ENCODE data around the gene IL11. TPM values are rescaled to one million over a fixed set of nuclear protein-coding genes. Genes with fewer than 3 reads are reported as not detected.

Gene IL11
- total and polyA plus RNA-seq, 2 experiments from 2014 or later: 6.7 to 28.7 TPM

- Histone ChIP-seq H3K9me3 (ENCODE audit: low read depth) (no peaks in the 10 kb centered on the region), H3F3A (ENCODE audit: insufficient read depth) (peaks cover 8% of the 10 kb centered on the region; the same call in 1 of the 2 replicates), H3K27me3 (replicated peaks; ENCODE audit: insufficient read depth) (no peaks in the 10 kb centered on the region), H2AFZ (no peak overlapping the region), H3K4me2 (ENCODE audit: unreplicated experiment) (no peak overlapping the region), H3K9ac (no peak overlapping the region), H3K36me3 (ENCODE audit: low read depth) (no peaks in the 10 kb centered on the region), H4K20me1 (ENCODE audit: insufficient read depth) (no peaks in the 10 kb centered on the region), H3K79me2 (ENCODE audit: insufficient read depth) (no peaks in the 10 kb centered on the region), H3K4me3 (no peak overlapping the region), H3K27ac (no peak overlapping the region), H3K4me1 (ENCODE audit: insufficient read depth) (peaks cover 14% of the 10 kb centered on the region), H3K9me2 (ENCODE audit: insufficient read depth) (no peaks in the 10 kb centered on the region)
- in situ Hi-C loops (cut with MboI): no loop called here
- WGBS, 2 experiments (ENCODE audit: low coverage in 1 of 2, low lambda C conversion rate in 2 of 2, missing lambda C conversion rate in 2 of 2): 87 to 89% methylated on average over 6 of the region's 6 CpGs
- TF ChIP-seq EZH2 (IDR thresholded peaks at IDR 0.05; ENCODE audit: insufficient read depth, poor library complexity, severe bottlenecking) (no peak), EZH2phosphoT487 (IDR thresholded peaks at IDR 0.05; ENCODE audit: insufficient read depth, low read depth) (no peak)
- no peak for DNase-seq
These were observed 45.6 kb downstream of the IL11 start for GRCh38 chr19:55324662-55325061.

GRCh38 chr19:55322204-55322885, 47.9 kb downstream of the IL11 start:
- in situ Hi-C loops (cut with MboI): no loop called here
- Histone ChIP-seq H3K36me3 (ENCODE audit: low read depth) (no peaks in the 10 kb centered on the region), H3K79me2 (ENCODE audit: insufficient read depth) (no peaks in the 10 kb centered on the region), H3K4me3 (no peak overlapping the region), H3K9ac (no peak overlapping the region), H3K4me1 (ENCODE audit: insufficient read depth) (peaks cover 2% of the 10 kb centered on the region), H3F3A (ENCODE audit: insufficient read depth) (no peaks in the 10 kb centered on the region), H3K27ac (no peak overlapping the region), H3K27me3 (replicated peaks; ENCODE audit: insufficient read depth) (no peaks in the 10 kb centered on the region), H3K4me2 (ENCODE audit: unreplicated experiment) (no peak overlapping the region), H2AFZ (no peak overlapping the region), H4K20me1 (ENCODE audit: insufficient read depth) (no peaks in the 10 kb centered on the region), H3K9me2 (ENCODE audit: insufficient read depth) (no peaks in the 10 kb centered on the region), H3K9me3 (ENCODE audit: low read depth) (no peaks in the 10 kb centered on the region)
- WGBS, 2 experiments (ENCODE audit: low coverage in 1 of 2, low lambda C conversion rate in 2 of 2, missing lambda C conversion rate in 2 of 2): 39 to 41% methylated on average over 11 to 12 of the region's 12 CpGs
- TF ChIP-seq EZH2phosphoT487 (IDR thresholded peaks at IDR 0.05; ENCODE audit: insufficient read depth, low read depth) (no peak), EZH2 (IDR thresholded peaks at IDR 0.05; ENCODE audit: insufficient read depth, poor library complexity, severe bottlenecking) (no peak)
- DNase-seq: no peak

GRCh38 chr19:55321466-55322137, 48.7 kb downstream of the IL11 start:
- no peaks in the 10 kb centered on the region for H3K79me2 ChIP-seq (ENCODE audit: insufficient read depth)
- H3K4me2 ChIP-seq (ENCODE audit: unreplicated experiment): no peak overlapping the region
- no peaks in the 10 kb centered on the region for H3K4me1 ChIP-seq (ENCODE audit: insufficient read depth)
- H3F3A ChIP-seq (ENCODE audit: insufficient read depth): no peaks in the 10 kb centered on the region
- in situ Hi-C loops (cut with MboI): no loop called here
- no peaks in the 10 kb centered on the region for H3K9me3 ChIP-seq (ENCODE audit: low read depth)
- H4K20me1 ChIP-seq (ENCODE audit: insufficient read depth): no peaks in the 10 kb centered on the region
- no peak overlapping the region for H3K27ac ChIP-seq
- no peak for TF ChIP-seq EZH2phosphoT487 (IDR thresholded peaks at IDR 0.05; ENCODE audit: insufficient read depth, low read depth)
- no peak for TF ChIP-seq EZH2 (IDR thresholded peaks at IDR 0.05; ENCODE audit: insufficient read depth, poor library complexity, severe bottlenecking)
- no peaks in the 10 kb centered on the region for H3K36me3 ChIP-seq (ENCODE audit: low read depth)
- 70 to 71% methylated on average over 8 to 9 of the region's 9 CpGs for WGBS, 2 experiments (ENCODE audit: low coverage in 1 of 2, low lambda C conversion rate in 2 of 2, missing lambda C conversion rate in 2 of 2)
- no peak overlapping the region for H3K4me3 ChIP-seq
- H3K9me2 ChIP-seq (ENCODE audit: insufficient read depth): no peaks in the 10 kb centered on the region
- no peak overlapping the region for H3K9ac ChIP-seq
- no peaks in the 10 kb centered on the region for H3K27me3 ChIP-seq (replicated peaks; ENCODE audit: insufficient read depth)
- H2AFZ ChIP-seq: no peak overlapping the region
- DNase-seq: no peak

GRCh38 chr19:55320844-55321419, 49.3 kb downstream of the IL11 start:
- 81 to 82% methylated on average over 8 of the region's 8 CpGs for WGBS, 2 experiments (ENCODE audit: low coverage in 1 of 2, low lambda C conversion rate in 2 of 2, missing lambda C conversion rate in 2 of 2)
- H3K4me1 ChIP-seq (ENCODE audit: insufficient read depth): no peaks in the 10 kb centered on the region
- in situ Hi-C loops (cut with MboI): no loop called here
- no peak overlapping the region for H2AFZ ChIP-seq
- H3K4me3 ChIP-seq: no peak overlapping the region
- TF ChIP-seq EZH2phosphoT487 (IDR thresholded peaks at IDR 0.05; ENCODE audit: insufficient read depth, low read depth) (no peak), EZH2 (IDR thresholded peaks at IDR 0.05; ENCODE audit: insufficient read depth, poor library complexity, severe bottlenecking) (no peak)
- no peaks in the 10 kb centered on the region for H3K9me3 ChIP-seq (ENCODE audit: low read depth)
- H3K4me2 ChIP-seq (ENCODE audit: unreplicated experiment): no peak overlapping the region
- H3F3A ChIP-seq (ENCODE audit: insufficient read depth): no peaks in the 10 kb centered on the region
- H3K9me2 ChIP-seq (ENCODE audit: insufficient read depth): no peaks in the 10 kb centered on the region
- DNase-seq: no peak
- no peaks in the 10 kb centered on the region for H3K79me2 ChIP-seq (ENCODE audit: insufficient read depth)
- H3K27ac ChIP-seq: no peak overlapping the region
- H3K9ac ChIP-seq: no peak overlapping the region
- no peaks in the 10 kb centered on the region for H3K27me3 ChIP-seq (replicated peaks; ENCODE audit: insufficient read depth)
- H3K36me3 ChIP-seq (ENCODE audit: low read depth): no peaks in the 10 kb centered on the region
- H4K20me1 ChIP-seq (ENCODE audit: insufficient read depth): no peaks in the 10 kb centered on the region
